Measurements from ENCODE around the gene PLAC1. TPM values are rescaled to one million over a fixed set of nuclear protein-coding genes. Genes with fewer than 3 reads are reported as not detected.

Gene PLAC1
- total RNA-seq, 3 donors from 2014 or later (not counting 1 experiment from before 2014, with no cell fraction given) = not detected

DNA sequence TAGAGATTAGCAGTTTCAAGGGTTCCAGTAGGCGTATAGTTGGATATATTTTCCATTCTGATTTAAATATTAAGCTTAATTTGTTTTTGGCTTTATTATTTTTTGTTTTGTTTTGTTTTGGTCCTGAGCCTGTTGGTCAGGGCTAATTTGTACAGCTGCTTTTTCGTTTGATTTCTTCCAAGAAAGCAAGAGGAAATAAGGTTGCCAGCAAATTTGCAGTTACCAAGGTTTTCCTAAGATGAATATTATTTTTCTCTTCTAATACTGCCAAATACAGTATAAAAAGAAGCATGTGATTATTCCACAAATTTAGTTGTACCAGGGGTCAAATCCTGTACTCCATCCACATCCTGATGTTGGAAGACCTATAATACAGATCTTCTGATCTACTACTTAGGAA is 24.9 kb downstream of the PLAC1 start:
- no CpG with 5 or more reads among the region's 2 CpGs for WGBS (ENCODE audit: insufficient coverage)
- Histone ChIP-seq H3K4me3 (ENCODE audit: low read length) (no peak overlapping the region), H3K36me3 (ENCODE audit: control insufficient read depth, insufficient read depth, low read length) (no peaks in the 10 kb centered on the region), H3K9me3 (ENCODE audit: control insufficient read depth, insufficient read depth, low read length) (no peaks in the 10 kb centered on the region), H3K27ac (ENCODE audit: low read length) (no peak overlapping the region), H3K27me3 (ENCODE audit: control insufficient read depth, insufficient read depth, low read length) (no peaks in the 10 kb centered on the region), H3K4me1 (ENCODE audit: control insufficient read depth, insufficient read depth, low read length) (no peaks in the 10 kb centered on the region)
- no peak overlapping the region for H3K4me3 Mint-ChIP-seq
- H3K4me1 Mint-ChIP-seq = no peaks in the 10 kb centered on the region
- H3K27ac Mint-ChIP-seq = no peak overlapping the region
- TF ChIP-seq, protein P1, sequence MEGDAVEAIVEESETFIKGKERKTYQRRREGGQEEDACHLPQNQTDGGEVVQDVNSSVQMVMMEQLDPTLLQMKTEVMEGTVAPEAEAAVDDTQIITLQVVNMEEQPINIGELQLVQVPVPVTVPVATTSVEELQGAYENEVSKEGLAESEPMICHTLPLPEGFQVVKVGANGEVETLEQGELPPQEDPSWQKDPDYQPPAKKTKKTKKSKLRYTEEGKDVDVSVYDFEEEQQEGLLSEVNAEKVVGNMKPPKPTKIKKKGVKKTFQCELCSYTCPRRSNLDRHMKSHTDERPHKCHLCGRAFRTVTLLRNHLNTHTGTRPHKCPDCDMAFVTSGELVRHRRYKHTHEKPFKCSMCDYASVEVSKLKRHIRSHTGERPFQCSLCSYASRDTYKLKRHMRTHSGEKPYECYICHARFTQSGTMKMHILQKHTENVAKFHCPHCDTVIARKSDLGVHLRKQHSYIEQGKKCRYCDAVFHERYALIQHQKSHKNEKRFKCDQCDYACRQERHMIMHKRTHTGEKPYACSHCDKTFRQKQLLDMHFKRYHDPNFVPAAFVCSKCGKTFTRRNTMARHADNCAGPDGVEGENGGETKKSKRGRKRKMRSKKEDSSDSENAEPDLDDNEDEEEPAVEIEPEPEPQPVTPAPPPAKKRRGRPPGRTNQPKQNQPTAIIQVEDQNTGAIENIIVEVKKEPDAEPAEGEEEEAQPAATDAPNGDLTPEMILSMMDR (IDR thresholded peaks at IDR 0.05) = no peak
- intact Hi-C loops (cut with micrococcal nuclease) = no loop called here
- H3K36me3 Mint-ChIP-seq = no peaks in the 10 kb centered on the region
- peaks cover 4 to 48% of the 10 kb centered on the region in 2 donors for H3K27me3 Mint-ChIP-seq (ENCODE audit: low read depth in 2 of 2)
- DNase-seq = no peak
- no peak for ATAC-seq
- no peaks in the 10 kb centered on the region for H3K9me3 Mint-ChIP-seq

DNA sequence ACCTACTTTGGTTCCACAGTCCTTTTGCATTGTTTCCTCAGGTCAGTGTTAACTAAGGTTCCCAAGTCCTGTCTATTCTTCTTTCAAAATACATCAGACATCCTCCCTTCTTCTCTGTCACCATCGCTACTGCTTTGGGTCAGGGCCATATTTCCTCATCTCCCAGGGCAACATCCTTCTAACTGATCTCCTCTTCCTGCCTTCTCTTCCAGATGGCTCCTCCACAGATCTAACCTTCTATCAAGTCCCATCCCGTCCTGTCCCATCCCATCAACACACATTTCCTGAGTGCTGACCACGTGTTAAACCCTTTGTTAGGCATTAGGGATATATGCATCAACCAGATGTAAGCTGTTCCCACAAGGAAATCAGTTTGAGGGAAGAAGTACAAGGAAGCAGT is 25.9 kb downstream of the PLAC1 start:
- TF ChIP-seq, protein P1 (IDR thresholded peaks at IDR 0.05) = no peak
- intact Hi-C loops (cut with micrococcal nuclease) = no loop called here
- peaks cover 4 to 48% of the 10 kb centered on the region in 2 donors for H3K27me3 Mint-ChIP-seq (ENCODE audit: low read depth in 2 of 2)

DNA sequence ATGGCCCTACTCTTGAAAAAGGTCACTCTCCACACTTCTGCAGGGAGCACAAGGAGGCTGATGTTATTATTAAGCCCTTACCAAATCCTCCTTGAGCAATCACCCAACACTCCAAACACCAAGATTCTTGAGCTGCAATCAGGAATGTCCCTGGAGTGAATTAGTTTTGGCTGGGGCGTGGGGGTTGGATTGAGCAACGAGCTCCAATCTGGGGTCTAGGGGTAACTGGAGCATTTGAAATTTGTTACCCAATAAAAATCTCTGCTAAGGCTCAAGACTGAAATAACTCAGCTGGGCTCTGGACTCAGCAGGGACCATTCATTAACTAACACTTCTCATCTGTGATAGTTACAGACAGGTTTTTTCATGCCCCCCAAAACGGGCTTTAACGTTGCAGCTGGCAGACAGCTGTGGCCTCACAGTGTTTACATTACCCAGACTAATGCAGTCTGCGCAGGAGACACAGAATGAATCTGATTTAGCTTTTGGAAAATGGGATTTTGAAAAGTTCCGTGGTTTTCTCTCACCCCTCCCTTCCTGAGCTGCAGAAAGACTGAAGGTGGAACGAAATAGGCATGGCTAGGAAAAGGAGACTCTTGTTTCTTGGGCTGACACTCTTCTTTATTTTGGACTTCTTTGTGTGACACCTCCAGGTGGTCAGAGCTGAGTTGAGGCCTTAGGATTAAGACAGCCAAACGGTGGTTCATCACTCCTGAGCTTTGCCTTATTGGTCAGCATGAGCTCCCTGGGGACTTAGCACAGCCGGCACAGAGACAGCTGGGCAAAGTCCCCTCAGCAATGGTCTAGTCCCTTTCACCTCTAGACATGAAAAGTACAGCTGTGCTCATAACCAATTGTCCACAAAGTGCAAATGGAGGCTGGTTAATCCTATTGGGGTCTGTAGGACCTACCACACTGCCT is 26.6 kb downstream of the PLAC1 start:
- no peaks in the 10 kb centered on the region for H3K9me3 ChIP-seq (ENCODE audit: control insufficient read depth, insufficient read depth, low read length)
- no peaks in the 10 kb centered on the region for H3K4me1 Mint-ChIP-seq
- intact Hi-C loops (cut with micrococcal nuclease) = no loop called here
- no peaks in the 10 kb centered on the region for H3K4me1 ChIP-seq (ENCODE audit: control insufficient read depth, insufficient read depth, low read length)
- H3K36me3 ChIP-seq (ENCODE audit: control insufficient read depth, insufficient read depth, low read length) = no peaks in the 10 kb centered on the region
- 78% methylated on average over 4 of the region's 9 CpGs for WGBS (ENCODE audit: insufficient coverage)
- no peaks in the 10 kb centered on the region for H3K9me3 Mint-ChIP-seq
- H3K4me3 Mint-ChIP-seq = no peak overlapping the region
- DNase-seq (no peak), ATAC-seq (no peak)
- no peaks in the 10 kb centered on the region for H3K36me3 Mint-ChIP-seq
- no peaks in the 10 kb centered on the region for H3K27me3 ChIP-seq (ENCODE audit: control insufficient read depth, insufficient read depth, low read length)
- no peak overlapping the region for H3K4me3 ChIP-seq (ENCODE audit: low read length)
- TF ChIP-seq, protein P1 (IDR thresholded peaks at IDR 0.05) = no peak
- H3K27ac Mint-ChIP-seq = no peak overlapping the region
- no peak overlapping the region for H3K27ac ChIP-seq (ENCODE audit: low read length)
- peaks cover 4 to 48% of the 10 kb centered on the region in 2 donors for H3K27me3 Mint-ChIP-seq (ENCODE audit: low read depth in 2 of 2)

More for the DNA sequence above, 25.9 kb downstream of the PLAC1 start:
- 94% methylated on average over 2 of the region's 3 CpGs for WGBS (ENCODE audit: insufficient coverage)
- Histone ChIP-seq H3K27me3 (ENCODE audit: control insufficient read depth, insufficient read depth, low read length) (no peaks in the 10 kb centered on the region), H3K4me1 (ENCODE audit: control insufficient read depth, insufficient read depth, low read length) (no peaks in the 10 kb centered on the region), H3K4me3 (ENCODE audit: low read length) (no peak overlapping the region), H3K36me3 (ENCODE audit: control insufficient read depth, insufficient read depth, low read length) (no peaks in the 10 kb centered on the region), H3K9me3 (ENCODE audit: control insufficient read depth, insufficient read depth, low read length) (no peaks in the 10 kb centered on the region), H3K27ac (ENCODE audit: low read length) (no peak overlapping the region)
- no peak for DNase-seq
- H3K4me3 Mint-ChIP-seq = no peak overlapping the region
- H3K4me1 Mint-ChIP-seq = no peaks in the 10 kb centered on the region
- no peak overlapping the region for H3K27ac Mint-ChIP-seq
- H3K9me3 Mint-ChIP-seq = no peaks in the 10 kb centered on the region
- no peaks in the 10 kb centered on the region for H3K36me3 Mint-ChIP-seq
- ATAC-seq = no peak
